Nucleus accumbens (tissue), 56 donors: ENCODE results near the gene EXOSC1.
"Not testable (repeated sequence)": the region's sequence is repeated elsewhere in the genome, so short reads cannot be mapped to it uniquely, and the experiment has no call there.

ENCODE experiments used
- DNase-seq, 56 donors: peaks; one replicate each; lab custom pipeline; 2025; lab: John Stamatoyannopoulos, UW

Gene EXOSC1

GRCh38 chr10:97412891-97413304 lies 32.9 kb downstream of the EXOSC1 start:
- no peak for DNase-seq

DNA sequence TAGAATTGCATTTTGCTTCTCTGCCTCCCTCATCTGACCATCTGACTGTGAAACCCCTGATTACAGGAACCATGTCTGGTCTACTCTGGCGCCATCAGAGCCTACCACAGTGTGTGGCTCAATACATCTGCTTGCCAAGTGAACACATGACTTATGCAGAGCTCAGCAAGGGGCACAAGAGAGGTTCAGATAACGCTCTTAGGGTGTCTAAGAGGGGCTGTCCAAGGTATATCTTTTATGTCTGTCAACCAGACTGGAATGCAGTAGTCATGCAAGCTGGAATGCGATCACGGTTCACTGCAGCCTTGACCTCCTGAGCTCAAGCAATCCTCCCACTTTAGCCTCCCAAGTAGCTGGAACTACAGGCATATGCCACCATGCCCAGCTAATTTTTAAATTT lies 34.4 kb downstream of the EXOSC1 start:
- DNase-seq, result no peak

DNA sequence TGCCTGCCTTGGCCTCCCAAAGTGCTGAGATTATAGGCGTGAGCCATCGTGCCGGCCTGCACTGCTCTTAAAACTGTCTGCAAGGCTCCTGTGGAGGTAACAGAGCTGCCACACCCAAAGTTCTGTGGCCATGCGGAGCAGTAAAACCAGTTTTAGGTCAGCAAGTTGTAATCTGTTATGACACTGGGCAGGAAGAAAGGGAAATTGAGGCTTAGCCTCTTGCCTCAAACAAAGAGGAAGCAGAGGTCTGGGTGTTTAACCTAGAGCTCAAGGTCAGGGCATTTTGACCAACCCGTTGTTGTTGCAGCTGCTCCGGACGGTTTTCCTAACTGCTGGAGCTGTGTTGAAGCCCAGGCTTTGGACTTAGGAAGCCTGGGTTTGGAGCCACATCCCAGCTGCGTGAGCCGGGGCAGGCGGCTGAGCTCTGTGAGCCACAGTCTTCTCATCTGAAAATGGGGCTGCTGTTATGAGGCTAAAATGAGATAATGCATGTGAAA lies 37.3 kb downstream of the EXOSC1 start:
- no peak for DNase-seq

DNA sequence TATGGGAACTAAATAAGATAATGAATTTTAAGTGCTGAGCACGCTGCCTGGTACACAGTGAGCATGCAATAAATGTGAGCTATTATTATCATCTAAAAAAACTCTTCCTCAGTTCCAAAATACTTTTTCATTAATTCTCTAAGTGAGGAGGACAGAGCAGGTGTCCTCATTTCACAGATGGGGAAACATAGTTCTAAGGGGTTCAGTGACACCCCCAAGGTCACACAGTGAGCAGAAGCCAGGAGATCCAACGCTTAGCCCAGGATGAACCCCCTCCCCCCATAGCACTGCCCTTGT lies 37.9 kb downstream of the EXOSC1 start:
- no peak for DNase-seq

GRCh38 chr10:97407211-97407951 lies 38.4 kb downstream of the EXOSC1 start:
- peak in 33 of 56 donors; percentile 10 to 65 (median 33) for DNase-seq

DNA sequence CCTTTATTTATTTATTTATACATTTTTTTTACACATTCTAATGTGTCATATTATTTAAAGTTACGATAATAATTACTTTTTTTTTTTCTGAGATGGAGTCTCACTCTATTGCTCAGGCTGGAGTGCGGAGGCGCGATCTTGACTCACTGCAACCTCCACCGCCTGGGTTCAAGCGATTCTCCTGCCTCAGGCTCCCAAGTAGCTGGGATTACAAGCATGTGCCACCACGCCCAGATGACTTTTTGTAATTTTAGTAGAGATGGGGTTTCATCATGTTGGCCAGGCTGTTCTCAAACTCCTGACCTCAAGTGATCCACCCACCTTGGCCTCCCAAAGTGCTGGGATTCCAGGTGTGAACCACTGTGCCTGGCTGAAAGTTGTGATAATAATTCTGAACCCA lies 39.3 kb downstream of the EXOSC1 start:
- DNase-seq, result not testable (repeated sequence)

DNA sequence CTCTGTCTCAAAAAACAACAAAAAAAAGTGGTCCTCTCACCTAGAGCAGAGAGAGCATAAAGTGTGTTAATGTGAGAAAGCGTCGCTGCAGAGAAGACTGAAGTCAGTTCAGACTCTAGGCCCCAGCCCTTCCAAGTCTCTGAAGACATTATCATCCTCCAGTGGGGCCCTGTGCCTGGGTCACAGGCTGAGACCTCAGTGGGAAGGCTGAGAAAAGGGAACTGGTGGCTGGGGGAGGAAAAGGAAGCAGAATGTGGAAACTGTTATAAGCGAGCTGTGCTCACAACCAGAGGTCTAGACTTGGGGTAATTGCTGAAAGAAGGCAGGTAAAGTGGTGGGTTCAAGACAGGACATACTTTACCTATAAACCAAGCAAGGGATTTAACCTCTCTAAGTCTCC lies 39.7 kb downstream of the EXOSC1 start:
- DNase-seq, result peak in 3 of 56 donors; percentile 5 to 11 (median 10)

- no peak for DNase-seq
Observed at GRCh38 chr10:97404044-97404443, 41.8 kb downstream of the EXOSC1 start.

DNA sequence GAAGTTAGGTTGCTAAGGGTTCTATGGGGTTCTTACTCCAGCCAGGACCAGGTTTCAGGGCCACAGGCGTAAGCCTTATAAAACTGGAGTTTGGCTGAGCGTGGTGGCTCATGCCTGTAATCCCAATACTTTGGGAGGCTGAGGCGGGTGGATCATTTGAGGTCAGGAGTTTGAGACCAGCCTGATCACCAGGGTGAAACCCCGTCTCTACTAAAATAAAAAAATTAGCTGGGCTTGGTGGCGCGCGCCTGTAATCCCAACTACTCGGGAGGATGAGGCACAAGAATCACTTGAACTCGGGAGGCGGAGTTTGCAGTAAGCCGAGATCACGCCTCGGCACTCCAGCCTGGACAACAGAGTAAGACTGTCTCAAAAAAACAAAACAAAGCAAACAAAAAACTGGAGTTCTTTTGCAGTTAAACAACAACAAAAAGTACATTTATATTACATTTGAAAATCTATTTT lies 44.3 kb downstream of the EXOSC1 start:
- DNase-seq, result no peak

- peak in 55 of 56 donors; percentile 15 to 94 (median 81) for DNase-seq
Observed at GRCh38 chr10:97400665-97401454, 44.9 kb downstream of the EXOSC1 start, which contains the start of gene RRP12. Gene RRP12 (minus strand): TSS chr10:97401340. CDS start chr10:97401231, 109 bp downstream.

- DNase-seq, result peak in 4 of 56 donors; percentile 2 to 52 (median 14)
Observed at GRCh38 chr10:97399843-97400545, 45.8 kb downstream of the EXOSC1 start.

DNA sequence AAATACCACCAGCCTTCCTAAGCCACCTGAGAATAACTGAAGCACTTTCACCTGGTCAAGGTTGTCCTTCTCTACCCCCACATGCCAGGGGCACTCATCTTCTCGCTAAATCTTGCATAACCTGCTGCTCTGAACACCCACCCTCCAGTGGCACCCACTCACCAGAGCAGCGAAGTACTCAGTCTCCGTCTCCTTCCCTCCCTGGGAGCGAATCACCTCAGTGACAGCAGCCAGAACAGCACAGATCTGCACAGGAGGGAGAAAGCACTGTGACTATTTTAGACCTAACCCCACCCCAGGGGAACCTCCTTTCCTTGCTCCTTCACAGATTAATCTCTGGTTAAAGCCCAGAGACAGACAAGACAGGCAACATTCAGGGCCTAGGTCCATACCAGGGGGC lies 49.8 kb downstream of the EXOSC1 start:
- DNase-seq, result peak in 37 of 56 donors; percentile 4 to 86 (median 35)

DNA sequence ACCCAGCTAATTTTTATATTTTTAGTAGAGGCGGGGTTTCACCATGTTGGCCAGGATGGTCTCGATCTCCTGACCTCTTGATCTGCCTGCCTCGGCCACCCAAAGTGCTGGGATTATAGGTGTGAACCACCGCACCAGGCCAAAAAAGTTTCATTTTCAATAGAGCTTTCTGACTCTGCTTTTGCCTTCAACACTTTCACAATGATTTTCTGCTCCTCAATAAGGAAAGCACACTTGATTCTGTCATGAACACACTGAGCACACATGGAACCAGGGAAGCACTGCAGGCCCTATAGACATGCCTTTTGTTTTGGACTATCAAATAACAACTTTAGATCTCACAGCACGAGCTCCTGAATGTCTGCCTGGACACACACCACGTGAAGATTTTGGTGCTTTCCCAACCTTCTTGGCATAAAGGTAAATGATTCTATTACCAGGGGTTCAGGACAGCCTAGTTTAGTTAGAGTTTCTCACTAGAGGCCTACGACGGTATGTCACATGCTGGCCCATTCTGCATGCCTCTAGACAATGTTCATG lies 52.7 kb downstream of the EXOSC1 start:
- no peak for DNase-seq

DNA sequence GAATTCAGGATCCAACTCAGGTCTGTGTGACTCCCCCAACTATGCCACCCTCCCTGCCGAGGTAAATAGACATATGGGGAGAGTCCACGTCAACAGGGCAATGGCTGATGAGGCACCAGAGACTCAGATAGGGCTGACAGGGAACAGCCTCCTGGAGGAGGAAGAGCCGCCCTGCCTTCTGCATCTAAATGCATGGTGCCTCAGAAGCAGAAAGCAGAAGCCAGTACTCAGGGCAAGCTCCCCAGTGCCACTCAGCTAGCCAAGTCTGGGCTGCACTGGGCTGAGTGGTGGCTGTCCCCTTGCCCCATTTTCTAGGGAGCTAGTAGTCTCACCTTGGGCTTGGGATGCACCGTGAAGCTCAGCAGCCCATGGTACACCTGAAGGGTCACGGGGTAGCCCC lies 55.7 kb downstream of the EXOSC1 start:
- DNase-seq, result no peak

DNA sequence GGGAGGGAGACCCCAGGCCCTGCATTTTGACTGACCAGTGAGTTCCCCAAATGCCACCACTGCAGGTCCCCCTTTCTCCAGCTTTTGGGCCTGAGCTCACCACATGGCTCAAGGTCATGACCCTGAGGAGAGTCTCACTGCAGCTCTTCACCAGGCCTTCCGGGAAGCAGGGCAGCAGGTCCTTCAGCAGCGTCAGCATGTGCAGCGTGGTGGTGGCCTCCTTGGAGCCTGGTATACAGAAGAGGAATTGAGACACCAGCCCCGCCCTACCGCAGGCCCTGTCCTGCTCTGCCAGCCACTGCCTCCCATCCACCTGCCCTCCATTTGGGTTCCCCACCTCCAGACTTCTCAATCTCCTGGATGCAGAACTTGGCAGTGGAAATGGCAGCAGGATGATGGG lies 57.7 kb downstream of the EXOSC1 start:
- no peak for DNase-seq
